GM21367 (cell line): ENCODE data around the gene ECEL1.
"Not testable (repeated sequence)": the region's sequence is repeated elsewhere in the genome, so short reads cannot be mapped to it uniquely, and the experiment has no call there.

Experiments
- ATAC-seq: cut with Tn5 transposase; IDR thresholded peaks from one replicate; pipeline ENCODE4 v1.9.1; 2021; ENCODE audit not compliant: unreplicated experiment

ECEL1 gene

DNA sequence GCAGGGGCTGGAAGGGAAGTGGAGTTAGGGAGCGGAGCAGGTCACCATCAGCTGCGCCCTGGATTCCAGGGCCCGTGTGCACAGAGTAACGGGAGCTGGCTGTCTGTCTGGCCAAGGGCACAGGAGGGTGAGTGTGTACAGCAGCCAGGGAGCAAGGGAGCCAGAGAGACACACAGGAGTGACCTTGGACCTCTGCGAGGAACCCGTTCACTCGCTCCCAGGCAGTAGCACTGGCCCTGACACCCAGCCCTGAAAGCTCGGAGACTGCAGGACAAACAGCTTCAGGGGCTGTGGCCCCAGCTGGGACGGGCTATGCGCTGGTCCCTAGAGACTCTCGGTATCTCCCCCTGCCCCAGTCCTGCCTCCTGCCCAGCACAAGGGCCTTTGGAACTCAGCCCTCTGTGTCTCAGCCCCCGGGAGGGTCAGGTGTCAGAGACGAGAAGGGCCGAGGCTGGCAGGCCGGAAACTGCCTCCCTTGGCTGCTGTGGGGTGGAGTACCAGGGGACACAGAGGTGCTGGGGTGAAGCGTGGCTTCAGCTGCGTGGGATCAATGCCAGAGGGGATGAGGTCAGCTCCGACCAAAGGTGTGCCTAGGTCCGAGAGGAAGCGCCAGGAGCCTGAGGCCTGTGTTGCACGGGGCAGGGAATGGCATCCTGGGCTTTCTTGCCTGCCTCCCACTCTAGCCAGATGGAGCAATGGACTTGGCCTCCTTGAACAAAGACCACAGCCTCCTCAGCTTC is 43.8 kb downstream of the ECEL1 start:
- not testable (repeated sequence) for ATAC-seq

DNA sequence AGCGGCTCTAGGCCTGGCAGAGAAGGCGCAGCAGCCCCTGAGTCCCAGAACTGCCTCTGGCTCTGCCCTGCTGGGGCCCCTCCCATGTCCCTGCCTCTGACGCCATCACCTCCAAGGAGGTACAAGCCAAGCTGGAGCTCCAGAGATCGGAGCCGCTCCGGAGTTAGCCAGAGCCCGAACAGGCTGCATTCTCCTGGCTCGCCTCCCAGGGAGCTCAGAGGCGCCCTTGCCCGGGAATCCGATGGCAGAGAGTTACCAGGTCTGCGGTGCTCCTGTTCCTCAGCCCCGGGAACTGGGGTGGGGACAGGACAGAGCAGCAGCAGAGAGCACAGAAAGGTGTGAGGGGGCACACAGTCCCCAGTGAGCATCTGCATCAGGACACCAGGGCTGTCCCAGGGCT is 44.6 kb downstream of the ECEL1 start:
- ATAC-seq = not testable (repeated sequence)

- ATAC-seq = not testable (repeated sequence)
These were observed 45.2 kb downstream of the ECEL1 start for GRCh38 chr2:232442431-232442830.

GRCh38 chr2:232441922-232442321 is 45.7 kb downstream of the ECEL1 start:
- ATAC-seq = not testable (repeated sequence)

GRCh38 chr2:232441147-232441651 is 46.4 kb downstream of the ECEL1 start:
- ATAC-seq = no peak

GRCh38 chr2:232440220-232441018 is 47.2 kb downstream of the ECEL1 start:
- peak; percentile 76 for ATAC-seq

- ATAC-seq = no peak
These were observed 47.9 kb downstream of the ECEL1 start for GRCh38 chr2:232439758-232440135.

GRCh38 chr2:232438951-232439757 is 48.5 kb downstream of the ECEL1 start:
- no peak for ATAC-seq

DNA sequence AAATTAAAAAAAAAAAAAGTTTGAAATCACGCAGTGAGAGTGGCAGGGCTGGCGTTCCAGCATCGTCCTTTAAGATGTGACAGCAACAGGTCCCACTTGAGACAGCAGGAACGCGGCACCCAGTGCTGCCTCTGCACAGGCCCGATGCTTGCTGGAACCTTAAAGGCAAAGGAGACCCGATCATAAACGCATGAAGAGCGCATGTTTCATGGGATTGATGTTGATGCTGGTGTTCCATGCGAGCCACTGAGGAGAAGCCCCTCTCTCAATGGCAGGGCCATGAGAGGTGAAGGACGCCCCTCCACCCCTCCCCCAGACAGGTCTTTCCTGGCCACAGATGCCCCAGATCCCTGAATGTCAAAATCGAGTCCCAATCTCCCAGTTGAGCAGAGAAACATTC is 49.5 kb downstream of the ECEL1 start:
- no peak for ATAC-seq

GRCh38 chr2:232437195-232437571 is 50.5 kb downstream of the ECEL1 start:
- no peak for ATAC-seq

DNA sequence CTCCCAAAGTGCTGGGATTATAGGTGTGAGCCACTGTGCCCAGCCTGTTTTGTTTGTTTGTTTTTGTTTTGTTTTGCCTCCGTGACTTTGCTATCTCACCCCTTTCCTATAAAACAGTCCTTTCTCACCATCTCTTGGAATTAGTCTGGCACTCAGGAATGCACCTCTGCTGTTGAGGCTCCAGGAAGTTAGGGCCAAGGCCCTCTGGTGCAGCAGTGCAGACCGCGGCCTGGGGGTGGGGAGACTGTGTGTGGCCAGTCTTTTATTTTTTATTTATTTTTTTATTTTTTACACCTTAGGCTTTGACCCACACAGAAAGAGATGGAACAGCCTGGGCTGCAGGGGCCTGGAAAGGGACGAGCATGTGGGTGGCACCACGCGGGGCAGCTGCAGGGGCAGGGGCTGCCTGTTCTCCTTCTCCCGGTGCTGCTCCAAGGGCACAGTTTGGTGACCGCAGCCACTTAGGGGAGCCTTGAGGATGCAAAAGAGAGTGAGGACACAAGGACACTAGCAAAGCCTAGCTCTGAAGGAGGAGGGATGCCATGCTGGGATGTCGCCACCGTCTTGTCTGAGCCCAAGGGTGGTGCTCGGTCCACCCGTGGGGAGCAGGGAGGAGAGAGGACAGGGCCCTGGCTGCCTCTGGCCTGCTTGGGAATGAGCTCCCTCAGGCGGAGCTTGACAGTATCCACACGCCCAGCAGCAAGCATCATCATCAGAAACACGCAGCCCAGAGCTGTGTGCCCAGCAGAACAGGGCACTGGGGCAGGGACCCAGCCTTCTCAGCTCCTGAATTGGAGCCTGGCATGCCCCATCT is 51.0 kb downstream of the ECEL1 start:
- no peak for ATAC-seq

GRCh38 chr2:232435805-232436204 is 51.8 kb downstream of the ECEL1 start:
- no peak for ATAC-seq

- ATAC-seq = no peak
These were observed 52.3 kb downstream of the ECEL1 start for GRCh38 chr2:232435375-232435648.

GRCh38 chr2:232434563-232435374 is 52.9 kb downstream of the ECEL1 start:
- ATAC-seq = no peak

DNA sequence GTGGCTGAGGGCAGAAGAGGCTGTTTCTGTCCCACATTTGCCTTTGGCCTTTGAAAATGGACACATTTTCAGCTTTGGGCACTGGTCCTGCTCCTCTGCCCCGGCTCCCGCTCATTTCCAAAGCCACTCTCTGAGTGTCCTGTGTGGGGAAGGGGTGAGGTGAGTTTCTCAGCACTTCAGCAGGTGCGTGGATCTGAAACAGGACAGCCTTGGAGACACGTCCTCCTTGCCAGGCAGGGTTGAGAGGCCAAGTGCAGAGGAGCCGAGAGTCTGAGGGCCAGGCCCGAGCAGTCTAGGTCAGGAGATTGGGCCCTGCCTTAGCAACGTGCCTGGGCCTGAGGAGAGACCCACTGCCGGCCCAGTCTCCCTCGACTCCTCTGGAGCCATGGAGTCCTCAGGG is 53.5 kb downstream of the ECEL1 start:
- no peak for ATAC-seq

DNA sequence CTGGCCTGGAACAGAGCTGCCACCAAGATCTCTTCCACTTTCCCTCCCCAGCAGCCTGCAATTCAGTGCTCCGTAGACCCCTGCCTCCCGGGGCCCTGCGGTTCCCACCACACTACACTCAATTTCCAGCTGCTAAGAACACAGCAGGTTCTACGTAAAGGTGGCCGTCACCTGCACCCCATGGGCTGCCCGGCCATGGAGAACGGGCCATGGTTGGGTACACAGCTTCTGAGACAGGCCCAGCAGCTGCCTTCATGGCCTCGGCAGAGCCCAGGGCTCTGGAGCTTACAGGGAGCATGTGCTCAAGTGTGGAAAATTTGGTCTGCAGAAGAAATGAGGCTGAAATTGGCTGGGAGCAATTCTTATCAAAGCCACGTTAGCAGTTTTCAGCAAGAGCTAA is 54.0 kb downstream of the ECEL1 start:
- not testable (repeated sequence) for ATAC-seq

GRCh38 chr2:232432598-232433184 is 54.9 kb downstream of the ECEL1 start:
- ATAC-seq = no peak

GRCh38 chr2:232431705-232432590 is 55.7 kb downstream of the ECEL1 start:
- no peak for ATAC-seq
